DMS114 treated with DMSO at 0.1 percent for 48 hours (cell line): ENCODE data around the gene ITGAL.
"Not testable (repeated sequence)": the region's sequence is repeated elsewhere in the genome, so short reads cannot be mapped to it uniquely, and the experiment has no call there.

Source experiments
- DNase-seq: peaks from one replicate; lab custom pipeline; 2025; ENCODE audit not compliant: unreplicated experiment; lab: John Stamatoyannopoulos, UW

ITGAL gene

GRCh38 chr16:30472328-30472942, at the start of gene ITGAL:
TSS of gene ITGAL (plus strand) at chr16:30472742. CDS start at chr16:30472838, 96 bp downstream.
- DNase-seq: no peak

- no peak for DNase-seq
Observed at GRCh38 chr16:30428055-30428454, 44.5 kb upstream of the ITGAL start.

GRCh38 chr16:30429418-30429677, 43.2 kb upstream of the ITGAL start:
- no peak for DNase-seq

GRCh38 chr16:30429678-30430427, 42.7 kb upstream of the ITGAL start, which contains the start of gene DCTPP1:
TSS of gene DCTPP1 (minus strand) at chr16:30430030. CDS start at chr16:30429980, 50 bp downstream.
- peak; percentile 97 for DNase-seq

GRCh38 chr16:30430428-30430970, 42.0 kb upstream of the ITGAL start:
- peak; percentile 53 for DNase-seq

GRCh38 chr16:30434852-30435251, 37.7 kb upstream of the ITGAL start:
- no peak for DNase-seq

GRCh38 chr16:30437511-30438046, 35.0 kb upstream of the ITGAL start:
- no peak for DNase-seq

GRCh38 chr16:30438835-30439234, 33.7 kb upstream of the ITGAL start:
- DNase-seq: no peak

- no peak for DNase-seq
Observed at GRCh38 chr16:30439720-30440348, 32.7 kb upstream of the ITGAL start.

- no peak for DNase-seq
Observed at GRCh38 chr16:30443631-30444030, 28.9 kb upstream of the ITGAL start.

GRCh38 chr16:30444231-30445148, 28.1 kb upstream of the ITGAL start:
- DNase-seq: peak; percentile 32

- no peak for DNase-seq
Observed at GRCh38 chr16:30445149-30445407, 27.5 kb upstream of the ITGAL start.

GRCh38 chr16:30445408-30446202, 26.9 kb upstream of the ITGAL start, which contains the start of gene SEPHS2:
TSS of gene SEPHS2 (minus strand) at chr16:30445874. CDS start at chr16:30445727, 147 bp downstream.
- peak; percentile 96 for DNase-seq

- no peak for DNase-seq
Observed at GRCh38 chr16:30446203-30446595, 26.3 kb upstream of the ITGAL start.

- no peak for DNase-seq
Observed at GRCh38 chr16:30447512-30448226, 24.9 kb upstream of the ITGAL start.

- DNase-seq: no peak
Observed at GRCh38 chr16:30449116-30449435, 23.5 kb upstream of the ITGAL start.

GRCh38 chr16:30452709-30453580, 19.6 kb upstream of the ITGAL start:
- not testable (repeated sequence) for DNase-seq

GRCh38 chr16:30456302-30456701, 16.2 kb upstream of the ITGAL start:
- DNase-seq: no peak

- no peak for DNase-seq
Observed at GRCh38 chr16:30457256-30457655, 15.3 kb upstream of the ITGAL start.
